HG02623 (cell line): Measurements from ENCODE around the gene SLC25A18.
"Not testable (repeated sequence)": the region's sequence is repeated elsewhere in the genome, so short reads cannot be mapped to it uniquely, and the experiment has no call there.

Source experiments
- ATAC-seq: cut with Tn5 transposase; IDR thresholded peaks from one replicate; pipeline ENCODE4 v1.9.1; 2021; ENCODE audit warnings: moderate library complexity; ENCODE audit not compliant: unreplicated experiment

The SLC25A18 gene

GRCh38 chr22:17603668-17604067 lies 40.4 kb downstream of the SLC25A18 start:
- ATAC-seq = no peak

- ATAC-seq = no peak
Observed at GRCh38 chr22:17606496-17606895, 43.2 kb downstream of the SLC25A18 start.

GRCh38 chr22:17607891-17608521 lies 44.7 kb downstream of the SLC25A18 start:
- no peak for ATAC-seq

DNA sequence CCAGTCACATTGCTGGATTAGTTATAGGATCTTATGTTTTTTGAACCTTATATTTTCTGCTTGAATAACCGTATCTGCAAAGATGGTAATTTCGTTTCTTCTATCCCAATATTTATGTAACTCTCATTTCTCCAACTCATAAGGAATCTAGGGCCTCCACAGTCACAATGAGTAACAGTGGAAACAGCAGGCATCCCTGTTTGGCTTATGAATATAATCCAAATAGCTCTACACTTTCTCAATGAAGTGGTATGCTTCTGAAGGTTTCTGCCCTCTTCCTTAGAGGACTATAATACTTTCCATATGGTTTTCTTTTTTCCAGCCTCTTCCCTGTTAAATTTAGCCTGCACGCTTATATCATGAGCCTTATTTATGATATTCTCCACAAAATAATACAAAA lies 48.8 kb downstream of the SLC25A18 start:
- ATAC-seq = no peak

DNA sequence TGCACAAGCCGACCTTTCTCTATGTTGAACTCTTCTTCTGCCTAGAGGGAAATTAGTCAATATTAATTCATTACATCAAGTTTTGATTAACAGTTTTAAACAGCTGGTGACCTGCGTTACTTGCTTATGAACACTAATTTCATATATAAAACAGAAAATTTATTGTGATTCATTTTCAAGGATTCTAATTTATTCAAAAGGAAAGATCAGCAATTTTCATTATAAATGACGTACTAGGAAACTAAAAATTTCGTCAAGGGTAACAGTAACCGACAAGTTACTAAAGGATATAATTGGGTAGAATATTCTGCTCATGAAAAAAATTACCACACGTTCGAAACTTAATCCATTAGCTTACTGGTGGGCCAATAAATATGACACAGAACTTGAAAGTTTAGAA lies 50.0 kb downstream of the SLC25A18 start:
- no peak for ATAC-seq

- ATAC-seq = no peak
Observed at GRCh38 chr22:17627961-17628405, 64.7 kb downstream of the SLC25A18 start.

- peak; percentile 99 for ATAC-seq
Observed at GRCh38 chr22:17628406-17629172, 65.3 kb downstream of the SLC25A18 start, which contains the start of gene ATP6V1E1. TSS of gene ATP6V1E1 (minus strand) at chr22:17628749. CDS start at chr22:17628635, 114 bp downstream.

GRCh38 chr22:17629173-17629489 lies 65.8 kb downstream of the SLC25A18 start:
- ATAC-seq = no peak

- ATAC-seq = no peak
Observed at GRCh38 chr22:17629641-17630040, 66.3 kb downstream of the SLC25A18 start.

- no peak for ATAC-seq
Observed at GRCh38 chr22:17631076-17631565, 67.8 kb downstream of the SLC25A18 start.

DNA sequence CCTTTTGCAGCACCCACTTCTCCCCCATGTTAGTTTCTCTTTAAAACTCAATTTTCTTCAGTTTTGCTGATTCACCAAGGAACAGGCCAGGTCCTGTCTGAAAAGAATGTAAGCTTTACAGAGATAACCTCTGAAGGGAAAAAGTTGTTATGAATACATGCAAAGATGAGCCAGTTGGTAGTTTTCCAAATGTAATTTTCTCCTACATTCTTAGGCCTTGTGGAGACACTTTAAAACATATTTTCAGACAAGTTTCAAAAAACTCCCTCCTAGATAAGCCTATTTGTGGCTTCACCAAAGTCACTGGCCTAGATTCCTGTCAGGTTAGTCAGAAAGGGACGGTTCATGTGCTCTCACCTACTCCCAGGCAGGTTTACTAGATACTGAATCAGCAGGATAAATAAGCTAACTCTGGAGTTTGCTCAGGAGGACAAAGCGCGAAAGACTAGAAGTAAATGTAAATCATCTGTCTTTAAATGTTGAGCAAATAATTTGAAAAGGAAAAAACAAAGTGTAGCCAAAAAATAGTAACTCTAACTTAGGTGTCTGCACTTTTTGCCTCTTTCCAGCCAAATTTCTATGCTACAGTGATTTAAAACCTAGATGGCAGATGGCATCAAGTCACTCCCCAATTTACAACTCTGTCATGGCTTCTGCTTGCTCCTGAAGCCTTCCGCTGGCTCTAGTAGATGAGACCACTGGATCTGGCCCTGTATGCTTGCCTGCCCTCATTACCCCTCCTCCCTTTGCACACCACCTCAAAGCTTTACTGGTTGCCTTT lies 70.1 kb downstream of the SLC25A18 start:
- no peak for ATAC-seq

GRCh38 chr22:17633998-17634323 lies 70.7 kb downstream of the SLC25A18 start:
- no peak for ATAC-seq

- ATAC-seq = no peak
Observed at GRCh38 chr22:17634696-17635095, 71.4 kb downstream of the SLC25A18 start.

- ATAC-seq = not testable (repeated sequence)
Observed at GRCh38 chr22:17636850-17637249, 73.6 kb downstream of the SLC25A18 start.

DNA sequence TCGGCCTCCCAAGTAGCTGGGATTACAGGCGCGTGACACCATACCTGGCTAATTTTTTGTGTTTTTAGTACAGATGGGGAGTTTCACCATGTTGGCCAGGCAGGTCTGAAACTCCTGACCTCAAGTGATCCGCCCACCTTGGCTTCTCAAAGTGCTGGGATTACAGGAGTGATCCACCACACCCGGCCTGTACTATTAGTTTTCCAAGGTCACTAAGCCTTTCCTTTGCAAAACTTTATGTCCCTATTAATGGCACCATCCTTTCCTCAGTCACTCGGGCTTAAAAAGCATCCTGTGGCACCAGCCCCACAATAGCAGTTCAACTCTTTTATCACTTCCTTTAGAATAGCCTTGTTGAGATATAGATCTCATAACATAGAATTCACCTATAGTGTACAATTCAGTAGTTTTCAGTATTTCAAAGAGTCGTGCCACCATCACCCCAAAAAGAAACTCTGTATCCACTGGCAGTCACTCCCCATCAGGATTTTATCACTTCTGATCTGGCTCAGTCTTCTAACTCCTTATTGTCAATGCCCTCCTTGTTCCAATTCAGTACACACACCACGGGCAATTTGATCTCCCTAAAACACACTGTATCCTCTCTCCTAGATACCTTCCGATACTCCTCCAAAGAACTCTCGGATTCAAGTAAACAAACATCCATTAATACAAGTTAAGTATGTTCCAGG lies 74.3 kb downstream of the SLC25A18 start:
- ATAC-seq = no peak

GRCh38 chr22:17638182-17638431 lies 74.8 kb downstream of the SLC25A18 start:
- peak; percentile 14 for ATAC-seq

DNA sequence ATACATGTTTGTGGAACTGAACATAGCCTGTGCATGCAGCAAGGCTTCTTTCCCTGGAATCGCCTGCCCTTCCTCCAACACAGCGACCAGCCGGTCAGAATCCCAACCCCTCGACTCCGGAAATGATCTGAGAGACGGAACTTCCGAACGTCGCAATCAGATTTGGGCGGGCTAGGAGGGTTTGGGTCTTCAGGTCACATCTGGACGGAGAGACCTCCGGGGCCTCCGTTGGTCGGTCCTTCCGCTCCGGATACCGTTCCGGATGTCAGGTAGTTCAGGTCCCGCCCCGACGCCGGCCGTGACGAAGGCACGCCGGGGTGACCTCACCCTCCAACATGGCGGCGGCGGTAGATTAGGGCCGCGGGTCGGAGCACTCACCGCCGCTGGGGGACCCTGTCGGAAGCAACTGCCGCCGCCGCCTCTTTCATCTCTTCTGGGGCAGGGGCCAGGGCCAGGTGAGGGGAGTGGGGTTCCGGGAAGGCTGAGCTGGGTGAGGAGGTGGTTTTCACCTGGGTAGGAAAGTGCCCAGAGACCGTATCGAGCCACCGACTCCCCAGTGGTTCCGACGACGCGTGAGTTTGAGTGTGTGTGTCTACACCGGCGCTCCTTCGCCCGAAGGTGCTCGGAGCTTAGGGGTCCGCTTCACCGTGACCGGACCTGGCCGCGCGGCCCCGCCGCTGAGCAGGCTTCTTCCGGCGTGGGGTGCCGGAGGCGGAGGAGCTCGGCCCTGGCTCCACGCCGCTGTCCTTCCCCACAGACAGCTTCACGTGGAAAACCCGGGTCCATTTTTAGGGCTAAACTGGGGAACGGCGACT lies 75.3 kb downstream of the SLC25A18 start, which contains the start of gene BCL2L13:
TSS of gene BCL2L13 (plus strand) at position 326 of the 815 bp plus-strand sequence. CDS start 16,955 bp downstream, outside the sequence.
- peak; percentile 90 for ATAC-seq

DNA sequence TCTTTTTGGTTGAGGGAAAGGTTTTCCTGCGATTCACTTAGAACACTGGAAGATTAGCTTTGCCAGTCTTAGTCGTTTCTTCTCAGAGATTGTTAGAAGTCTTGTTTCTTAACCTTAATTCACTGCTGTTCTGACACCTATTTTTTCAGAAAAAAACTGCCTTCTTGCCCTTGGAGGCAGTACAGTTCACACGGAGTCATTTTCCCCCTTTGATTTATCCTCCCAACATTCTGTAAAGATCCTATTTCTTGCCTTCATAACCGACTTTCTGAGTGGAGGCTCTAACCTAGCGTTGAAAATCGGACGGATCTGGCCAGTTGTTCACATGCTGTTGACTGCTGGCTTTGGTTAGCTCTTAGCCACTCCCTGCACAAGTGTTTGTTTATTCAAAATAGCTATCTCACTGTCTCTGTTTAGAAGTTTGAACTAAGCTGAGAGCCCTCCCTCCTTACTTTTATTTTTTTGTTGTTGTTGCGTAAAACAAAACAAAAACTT lies 76.0 kb downstream of the SLC25A18 start:
- ATAC-seq = no peak
